ENCODE measurements around the gene CYTH3.

Gene CYTH3

DNA sequence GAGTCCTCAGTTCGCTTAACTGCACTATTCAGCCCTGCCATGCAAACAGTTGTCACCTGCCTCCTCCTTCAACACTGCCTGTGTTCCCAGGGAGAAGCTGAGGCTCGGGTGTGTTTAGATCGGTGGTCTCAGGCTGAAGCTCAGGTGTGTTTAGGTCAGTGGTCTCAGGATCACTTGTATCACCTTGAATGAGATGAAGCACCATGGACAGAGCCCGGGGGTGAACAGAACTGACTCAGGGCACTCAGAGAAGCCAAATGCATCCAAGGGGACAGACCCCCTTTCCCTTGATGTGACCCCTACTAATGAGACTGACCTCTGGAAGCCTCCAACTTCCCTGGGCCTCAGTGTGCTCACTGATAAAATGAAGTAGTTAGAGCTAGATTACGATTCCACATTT lies 84.0 kb downstream of the CYTH3 start:
- no peak overlapping the region for H3K4me3 ChIP-seq (ENCODE audit: low read depth, low read length)
- DNase-seq: no peak
- H3K27me3 ChIP-seq (replicated peaks): no peaks in the 10 kb centered on the region
- peaks cover 16% of the 10 kb centered on the region for H3K36me3 ChIP-seq (replicated peaks)
- no peak overlapping the region for H3K27ac ChIP-seq
- TF ChIP-seq, protein P1, sequence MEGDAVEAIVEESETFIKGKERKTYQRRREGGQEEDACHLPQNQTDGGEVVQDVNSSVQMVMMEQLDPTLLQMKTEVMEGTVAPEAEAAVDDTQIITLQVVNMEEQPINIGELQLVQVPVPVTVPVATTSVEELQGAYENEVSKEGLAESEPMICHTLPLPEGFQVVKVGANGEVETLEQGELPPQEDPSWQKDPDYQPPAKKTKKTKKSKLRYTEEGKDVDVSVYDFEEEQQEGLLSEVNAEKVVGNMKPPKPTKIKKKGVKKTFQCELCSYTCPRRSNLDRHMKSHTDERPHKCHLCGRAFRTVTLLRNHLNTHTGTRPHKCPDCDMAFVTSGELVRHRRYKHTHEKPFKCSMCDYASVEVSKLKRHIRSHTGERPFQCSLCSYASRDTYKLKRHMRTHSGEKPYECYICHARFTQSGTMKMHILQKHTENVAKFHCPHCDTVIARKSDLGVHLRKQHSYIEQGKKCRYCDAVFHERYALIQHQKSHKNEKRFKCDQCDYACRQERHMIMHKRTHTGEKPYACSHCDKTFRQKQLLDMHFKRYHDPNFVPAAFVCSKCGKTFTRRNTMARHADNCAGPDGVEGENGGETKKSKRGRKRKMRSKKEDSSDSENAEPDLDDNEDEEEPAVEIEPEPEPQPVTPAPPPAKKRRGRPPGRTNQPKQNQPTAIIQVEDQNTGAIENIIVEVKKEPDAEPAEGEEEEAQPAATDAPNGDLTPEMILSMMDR (IDR thresholded peaks at IDR 0.05; ENCODE audit: low read depth, low read length, missing control alignments): no peak
- in situ Hi-C loops (cut with HindIII; ENCODE audit: low pct_ligation_motif_present, low sequenced_read_pairs): no loop called here

DNA sequence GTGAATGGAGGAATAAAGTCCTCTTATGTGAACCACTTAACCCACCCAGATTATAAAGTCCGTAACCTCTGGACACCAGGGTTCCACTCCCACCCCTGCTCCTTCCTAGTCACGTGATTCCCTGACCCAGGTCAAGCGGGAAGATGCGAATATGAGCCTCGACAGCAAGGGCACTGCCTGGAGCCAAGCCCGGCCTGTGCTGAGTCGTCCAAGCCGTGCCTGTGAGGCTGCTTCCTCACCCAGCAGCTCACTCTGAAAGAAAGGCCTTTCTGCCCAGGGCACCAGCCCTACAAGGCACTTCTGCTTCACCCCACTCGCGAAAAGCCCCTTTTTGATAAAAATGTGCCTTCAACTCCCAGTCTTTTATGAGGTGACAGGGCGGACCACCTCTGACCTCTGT lies 85.8 kb downstream of the CYTH3 start:
- Histone ChIP-seq H3K36me3 (replicated peaks) (peaks cover 16% of the 10 kb centered on the region), H3K27ac (no peak overlapping the region), H3K4me3 (ENCODE audit: low read depth, low read length) (no peak overlapping the region), H3K27me3 (replicated peaks) (no peaks in the 10 kb centered on the region)
- no peak for DNase-seq
- in situ Hi-C loops (cut with HindIII; ENCODE audit: low pct_ligation_motif_present, low sequenced_read_pairs): no loop called here
- TF ChIP-seq, protein P1 (IDR thresholded peaks at IDR 0.05; ENCODE audit: low read depth, low read length, missing control alignments): no peak

DNA sequence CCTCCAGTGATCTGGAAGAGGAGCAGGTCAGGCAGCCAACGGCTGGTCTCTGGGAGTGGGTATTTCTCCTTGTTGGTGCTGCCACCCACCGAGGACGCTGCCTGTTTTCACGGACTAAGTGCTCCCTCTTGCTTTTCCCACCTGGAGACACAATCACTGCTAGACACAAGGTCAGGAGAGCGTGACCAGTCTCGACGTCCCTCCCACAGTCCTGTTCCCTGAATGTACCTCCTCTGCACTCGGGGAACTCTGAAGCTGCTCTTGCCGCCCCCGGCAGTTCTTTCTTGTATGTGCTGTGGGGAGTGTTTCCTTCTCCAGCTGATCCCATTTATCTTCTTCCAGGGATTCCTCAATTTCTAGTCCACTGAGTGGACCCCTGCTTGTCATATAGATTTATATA lies 89.4 kb downstream of the CYTH3 start:
- no peak overlapping the region for H3K4me3 ChIP-seq (ENCODE audit: low read depth, low read length)
- H3K36me3 ChIP-seq (replicated peaks): peaks cover 12% of the 10 kb centered on the region
- TF ChIP-seq, protein P1 (IDR thresholded peaks at IDR 0.05; ENCODE audit: low read depth, low read length, missing control alignments): no peak
- in situ Hi-C loops (cut with HindIII; ENCODE audit: low pct_ligation_motif_present, low sequenced_read_pairs): no loop called here
- H3K27me3 ChIP-seq (replicated peaks): no peaks in the 10 kb centered on the region
- DNase-seq: no peak
- H3K27ac ChIP-seq: no peak overlapping the region

DNA sequence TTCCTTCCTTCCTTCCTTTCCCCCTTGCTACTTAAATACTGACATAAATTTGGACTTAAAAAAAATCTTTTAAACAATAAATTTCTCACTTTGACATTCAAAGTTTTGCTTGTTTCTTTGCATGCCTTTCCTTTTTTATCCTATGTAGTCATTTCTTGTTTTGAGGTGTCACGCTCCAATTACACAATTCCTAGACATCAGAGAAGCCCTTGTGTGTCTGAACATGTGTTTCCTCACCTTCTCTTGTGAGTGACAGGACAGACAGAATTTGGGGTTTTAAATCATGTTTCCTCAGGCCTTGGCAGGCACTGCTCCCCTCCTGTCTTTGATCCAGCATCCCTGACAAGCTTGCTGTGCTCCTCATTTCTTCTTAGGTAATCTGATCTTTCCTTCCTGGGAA lies 91.3 kb downstream of the CYTH3 start:
- peaks cover 5% of the 10 kb centered on the region for H3K36me3 ChIP-seq (replicated peaks)
- in situ Hi-C loops (cut with HindIII; ENCODE audit: low pct_ligation_motif_present, low sequenced_read_pairs): no loop called here
- H3K27me3 ChIP-seq (replicated peaks): no peaks in the 10 kb centered on the region
- H3K27ac ChIP-seq: no peak overlapping the region
- TF ChIP-seq, protein P1 (IDR thresholded peaks at IDR 0.05; ENCODE audit: low read depth, low read length, missing control alignments): no peak
- no peak overlapping the region for H3K4me3 ChIP-seq (ENCODE audit: low read depth, low read length)
- DNase-seq: no peak

DNA sequence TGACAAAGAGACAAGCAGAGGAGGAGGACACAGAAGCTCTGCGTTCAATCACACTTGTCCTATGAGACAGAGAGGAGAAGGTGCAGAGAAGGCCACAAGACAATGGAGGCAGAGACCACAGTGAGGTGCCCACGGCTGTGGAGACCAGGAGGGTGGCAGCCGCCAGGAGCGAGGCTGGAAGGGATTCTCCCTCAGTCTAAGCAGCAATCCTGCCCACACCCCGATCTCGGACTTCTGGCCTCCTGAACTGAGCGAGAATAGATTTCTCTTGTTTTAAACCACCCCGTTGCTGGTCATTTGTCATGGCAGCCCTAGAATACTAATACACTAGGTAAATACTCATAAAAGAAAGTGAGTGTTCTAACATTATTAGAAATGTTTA lies 92.1 kb downstream of the CYTH3 start:
- H3K4me3 ChIP-seq (ENCODE audit: low read depth, low read length): no peak overlapping the region
- in situ Hi-C loops (cut with HindIII; ENCODE audit: low pct_ligation_motif_present, low sequenced_read_pairs): no loop called here
- no peak for DNase-seq
- no peak overlapping the region for H3K27ac ChIP-seq
- no peaks in the 10 kb centered on the region for H3K27me3 ChIP-seq (replicated peaks)
- TF ChIP-seq, protein P1 (IDR thresholded peaks at IDR 0.05; ENCODE audit: low read depth, low read length, missing control alignments): no peak
- peaks cover 5% of the 10 kb centered on the region for H3K36me3 ChIP-seq (replicated peaks)

DNA sequence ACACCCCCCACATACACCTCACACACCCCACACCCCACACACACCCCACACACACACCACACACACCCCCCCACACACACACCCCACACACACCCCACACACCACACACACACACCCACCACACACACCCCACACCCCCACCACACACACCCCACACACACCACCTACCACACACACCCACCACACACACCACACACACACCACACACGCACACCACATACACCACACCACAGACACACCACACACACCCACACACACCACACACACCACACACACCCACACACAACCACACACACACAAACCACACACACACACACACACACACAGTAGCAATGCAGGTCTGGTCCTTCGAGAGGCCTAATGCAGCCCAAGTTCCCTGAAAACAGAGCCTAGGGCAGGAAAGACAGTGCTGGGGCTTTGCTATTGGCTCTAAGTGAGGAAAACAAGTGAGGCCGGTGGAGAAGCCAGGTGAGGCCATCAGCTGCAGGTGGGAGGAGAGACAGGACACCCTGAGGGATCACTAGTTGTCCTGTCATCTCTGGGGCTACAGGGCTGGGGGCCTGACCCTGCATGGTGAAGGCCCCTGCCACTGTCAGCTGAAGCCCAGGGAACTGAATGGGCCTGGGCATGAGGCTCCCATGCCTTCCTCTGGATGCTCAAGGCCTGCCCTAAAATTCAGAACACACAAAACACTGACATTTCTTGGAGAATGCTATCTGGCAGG lies 92.6 kb downstream of the CYTH3 start:
- H3K4me3 ChIP-seq (ENCODE audit: low read depth, low read length): no peak overlapping the region
- peaks cover 5% of the 10 kb centered on the region for H3K36me3 ChIP-seq (replicated peaks)
- TF ChIP-seq, protein P1 (IDR thresholded peaks at IDR 0.05; ENCODE audit: low read depth, low read length, missing control alignments): no peak
- in situ Hi-C loops (cut with HindIII; ENCODE audit: low pct_ligation_motif_present, low sequenced_read_pairs): no loop called here
- no peak overlapping the region for H3K27ac ChIP-seq
- DNase-seq: no peak
- H3K27me3 ChIP-seq (replicated peaks): no peaks in the 10 kb centered on the region

Data from brain microvascular endothelial cell (primary cell).